NCI-H446 treated with DMSO at 0.1 percent for 48 hours (cell line): ENCODE data around the gene PARP12.

Experiments used
- DNase-seq: peaks from one replicate; lab custom pipeline; 2025; lab: John Stamatoyannopoulos, UW

PARP12 gene

GRCh38 chr7:139991911-139992310, 70.8 kb downstream of the PARP12 start:
- no peak for DNase-seq

GRCh38 chr7:139991269-139991666, 71.5 kb downstream of the PARP12 start:
- DNase-seq = no peak

- no peak for DNase-seq
Measured at GRCh38 chr7:139990571-139991268, 72.0 kb downstream of the PARP12 start.

- DNase-seq = no peak
Measured at GRCh38 chr7:139990142-139990535, 72.6 kb downstream of the PARP12 start.

GRCh38 chr7:139989366-139990141, 73.2 kb downstream of the PARP12 start:
- no peak for DNase-seq

- no peak for DNase-seq
Measured at GRCh38 chr7:139987691-139988516, 74.8 kb downstream of the PARP12 start.

- DNase-seq = no peak
Measured at GRCh38 chr7:139985811-139986210, 76.9 kb downstream of the PARP12 start.

- no peak for DNase-seq
Measured at GRCh38 chr7:139984642-139985539, 77.9 kb downstream of the PARP12 start.

GRCh38 chr7:139982927-139983920, 79.5 kb downstream of the PARP12 start:
- no peak for DNase-seq

- no peak for DNase-seq
Measured at GRCh38 chr7:139981511-139981895, 81.2 kb downstream of the PARP12 start.

GRCh38 chr7:139976838-139977656, 85.7 kb downstream of the PARP12 start:
- no peak for DNase-seq

- no peak for DNase-seq
Measured at GRCh38 chr7:139976055-139976837, 86.5 kb downstream of the PARP12 start.

GRCh38 chr7:139974179-139974811, 88.5 kb downstream of the PARP12 start:
- no peak for DNase-seq
